NT2/D1 (cell line): ENCODE results near the gene S100A16.
"Not testable (repeated sequence)": the region's sequence is repeated elsewhere in the genome, so short reads cannot be mapped to it uniquely, and the experiment has no call there.

ENCODE experiments used
- YY1 ChIP-seq: IDR thresholded peaks from 2 replicates; pipeline ENCODE4 v1.6.1; 2011; ENCODE audit not compliant: insufficient read length, insufficient read depth
- ZNF274 ChIP-seq: IDR thresholded peaks from 2 replicates; pipeline ENCODE4 v1.6.1; 2011; ENCODE audit warnings: mild to moderate bottlenecking, low read depth, low read length

GRCh38 chr1:153640213-153640612 lies 27.3 kb upstream of the S100A16 start:
- TF ChIP-seq YY1, ZNF274: not testable (repeated sequence)
